NT2/D1 (cell line): ENCODE data around the gene LRP1-AS.

Experiments
- SUZ12 ChIP-seq: IDR thresholded peaks from 2 replicates; pipeline ENCODE4 v1.6.1; 2011; ENCODE audit not compliant: insufficient read length, insufficient read depth; ENCODE audit errors: extremely low read depth
- YY1 ChIP-seq: IDR thresholded peaks from 2 replicates; pipeline ENCODE4 v1.6.1; 2011; ENCODE audit not compliant: insufficient read length, insufficient read depth

DNA sequence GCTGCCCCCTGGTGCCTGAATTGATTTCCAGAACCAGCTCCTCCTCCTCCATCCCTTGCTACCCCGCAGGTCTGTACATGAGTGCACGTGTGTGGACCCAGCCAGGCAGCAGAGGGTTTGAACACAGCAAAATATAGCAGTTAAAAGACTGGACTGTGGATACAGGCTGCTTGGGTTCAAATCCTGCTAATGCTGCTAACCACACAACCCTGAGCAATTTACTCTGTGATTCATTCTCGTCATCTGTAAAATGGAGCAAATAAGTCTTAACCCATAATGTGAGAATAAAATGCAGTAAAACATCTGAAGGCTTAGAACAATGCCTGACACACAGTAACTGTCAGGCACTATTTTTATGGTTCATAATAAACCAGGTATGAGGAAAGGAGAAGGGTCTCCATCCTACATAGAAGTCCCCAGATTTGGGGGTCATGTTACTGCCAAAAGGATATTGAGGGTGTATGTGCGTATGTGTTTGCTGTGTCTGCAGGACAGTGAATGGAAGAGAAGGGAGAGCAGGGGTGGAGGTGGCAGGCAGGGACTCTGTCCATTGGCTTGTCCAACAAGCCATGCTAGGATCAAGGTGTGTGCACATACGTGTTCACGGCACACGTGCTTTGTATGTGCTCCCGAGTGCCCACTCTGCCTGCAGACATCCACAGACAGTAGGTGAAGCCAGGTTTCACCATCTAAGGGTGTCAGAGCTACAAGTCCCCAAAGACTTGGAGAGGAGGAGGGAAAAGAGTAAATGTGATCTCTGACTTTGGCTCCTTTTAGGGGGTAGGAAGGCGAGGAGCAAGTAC, 34.7 kb downstream of the LRP1-AS start:
- TF ChIP-seq YY1 (no peak), SUZ12 (no peak)
